HG03439 (cell line): Measurements from ENCODE around the gene TMBIM6.
A peak's percentile ranks its signal among the peaks of the same experiment; 100 is the strongest.
"Not testable (repeated sequence)": the region's sequence is repeated elsewhere in the genome, so short reads cannot be mapped to it uniquely, and the experiment has no call there.

Source experiments
- ATAC-seq: cut with Tn5 transposase; IDR thresholded peaks from one replicate; pipeline ENCODE4 v1.9.1; 2021; ENCODE audit warnings: mild to moderate bottlenecking, moderate library complexity; ENCODE audit not compliant: unreplicated experiment

TMBIM6 gene

GRCh38 chr12:49740930-49741881 is at the start of gene TMBIM6:
TMBIM6 (plus strand) TSS chr12:49741557; CDS start chr12:49752494, 10,937 bp downstream.
- ATAC-seq: peak; percentile 94

GRCh38 chr12:49692851-49693250 is 48.5 kb upstream of the TMBIM6 start:
- ATAC-seq: no peak

- no peak for ATAC-seq
Observed at GRCh38 chr12:49693931-49694444, 47.4 kb upstream of the TMBIM6 start.

- no peak for ATAC-seq
Observed at GRCh38 chr12:49696723-49697122, 44.6 kb upstream of the TMBIM6 start.

- ATAC-seq: no peak
Observed at GRCh38 chr12:49697808-49698207, 43.5 kb upstream of the TMBIM6 start.

- ATAC-seq: peak; percentile 62
Observed at GRCh38 chr12:49698619-49699545, 42.5 kb upstream of the TMBIM6 start.

GRCh38 chr12:49702009-49702408 is 39.3 kb upstream of the TMBIM6 start:
- no peak for ATAC-seq

GRCh38 chr12:49702676-49703215 is 38.6 kb upstream of the TMBIM6 start:
- no peak for ATAC-seq

GRCh38 chr12:49703647-49704137 is 37.7 kb upstream of the TMBIM6 start:
- ATAC-seq: no peak

GRCh38 chr12:49705479-49706134 is 35.8 kb upstream of the TMBIM6 start:
- no peak for ATAC-seq

GRCh38 chr12:49706351-49707127 is 34.8 kb upstream of the TMBIM6 start:
- peak; percentile 3 for ATAC-seq

GRCh38 chr12:49707128-49707811 is 34.1 kb upstream of the TMBIM6 start, which contains the start of gene FMNL3:
FMNL3 (minus strand) TSS chr12:49707405; CDS start chr12:49707180, 225 bp downstream.
- peak; percentile 73 for ATAC-seq

GRCh38 chr12:49707812-49708147 is 33.6 kb upstream of the TMBIM6 start:
- ATAC-seq: no peak

- ATAC-seq: no peak
Observed at GRCh38 chr12:49708851-49709250, 32.5 kb upstream of the TMBIM6 start.

- ATAC-seq: not testable (repeated sequence)
Observed at GRCh38 chr12:49713952-49714351, 27.4 kb upstream of the TMBIM6 start.

- ATAC-seq: peak; percentile 72
Observed at GRCh38 chr12:49716553-49716952, 24.8 kb upstream of the TMBIM6 start.

GRCh38 chr12:49717800-49718199 is 23.6 kb upstream of the TMBIM6 start:
- not testable (repeated sequence) for ATAC-seq

GRCh38 chr12:49720214-49720613 is 21.1 kb upstream of the TMBIM6 start:
- ATAC-seq: no peak

- not testable (repeated sequence) for ATAC-seq
Observed at GRCh38 chr12:49721355-49721754, 20.0 kb upstream of the TMBIM6 start.
